Activated naive CD8-positive, alpha-beta T cell treated with anti-CD3 and anti-CD28 coated beads, Interleukin-2, amount 50 U/mL, for 24 hours (primary cell): ENCODE data around the gene ZNF57.
"Not testable (repeated sequence)": the region's sequence is repeated elsewhere in the genome, so short reads cannot be mapped to it uniquely, and the experiment has no call there.

Experiments used
- ATAC-seq: fragments of 150-1000 bp; cut with Tn5 transposase; one replicate; pipeline ENCODE4 v1.10.0; 2021
- DNase-seq: peaks from one replicate; pipeline ENCODE4 v3.0.0; 2021
- H3K27ac Mint-ChIP-seq: one replicate; pipeline ENCODE4 v1.8.0; 2021; ENCODE audit warnings: mild to moderate bottlenecking, mixed read lengths
- H3K27me3 Mint-ChIP-seq: one replicate; pipeline ENCODE4 v1.8.0; 2021; ENCODE audit warnings: mixed read lengths
- H3K36me3 Mint-ChIP-seq: one replicate; pipeline ENCODE4 v1.8.0; 2021; ENCODE audit warnings: low read depth, mixed read lengths
- H3K4me1 Mint-ChIP-seq: one replicate; pipeline ENCODE4 v1.8.0; 2021; ENCODE audit warnings: mixed read lengths
- H3K4me3 Mint-ChIP-seq: one replicate; pipeline ENCODE4 v1.8.0; 2021; ENCODE audit warnings: mild to moderate bottlenecking, moderate library complexity, mixed read lengths
- H3K9me3 Mint-ChIP-seq: one replicate; pipeline ENCODE4 v1.8.0; 2021; ENCODE audit warnings: mixed read lengths

The ZNF57 gene

DNA sequence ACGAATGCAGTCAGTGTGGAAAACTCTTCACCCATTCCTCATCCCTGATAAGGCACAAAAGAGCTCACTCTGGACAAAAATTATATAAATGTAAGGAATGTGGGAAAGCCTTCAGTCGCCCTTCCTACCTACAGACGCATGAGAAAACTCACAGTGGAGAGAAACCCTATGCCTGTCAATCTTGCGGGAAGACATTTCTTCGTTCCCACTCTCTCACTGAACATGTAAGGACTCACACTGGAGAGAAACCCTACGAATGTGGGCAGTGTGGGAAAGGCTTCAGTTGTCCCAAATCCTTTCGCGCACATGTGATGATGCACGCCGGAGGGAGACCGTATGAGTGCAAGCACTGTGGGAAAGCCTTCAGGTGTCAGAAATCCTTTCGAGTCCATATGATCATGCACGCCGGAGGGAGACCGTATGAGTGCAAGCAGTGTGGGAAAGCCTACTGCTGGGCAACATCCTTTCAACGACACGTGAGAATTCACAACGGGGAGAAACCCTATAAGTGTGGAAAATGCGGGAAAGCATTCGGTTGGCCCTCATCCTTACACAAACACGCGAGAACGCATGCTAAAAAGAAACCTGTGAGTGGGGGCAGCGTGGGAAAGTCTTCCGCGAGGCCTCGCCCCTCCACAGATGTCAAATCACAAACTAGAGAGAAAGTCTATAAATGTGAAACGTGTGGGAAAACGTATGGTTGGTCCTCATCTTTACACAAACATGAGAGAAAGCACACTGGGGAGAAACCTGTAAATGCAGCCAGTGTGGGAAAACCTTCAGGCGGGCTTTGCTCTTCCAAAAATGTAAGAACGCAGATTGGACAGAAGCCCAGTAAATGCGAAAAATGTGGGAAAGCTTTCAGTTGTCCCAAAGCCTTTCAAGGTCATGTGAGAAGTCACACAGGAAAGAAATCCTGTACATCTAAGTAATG lies 23.1 kb upstream of the ZNF57 start:
- no peak overlapping the region for H3K27ac Mint-ChIP-seq
- no peaks in the 10 kb centered on the region for H3K27me3 Mint-ChIP-seq
- H3K9me3 Mint-ChIP-seq: peaks cover 15% of the 10 kb centered on the region
- DNase-seq: no peak
- H3K36me3 Mint-ChIP-seq: peaks cover 12% of the 10 kb centered on the region
- H3K4me3 Mint-ChIP-seq: no peak overlapping the region
- no peaks in the 10 kb centered on the region for H3K4me1 Mint-ChIP-seq
- ATAC-seq: no peak

DNA sequence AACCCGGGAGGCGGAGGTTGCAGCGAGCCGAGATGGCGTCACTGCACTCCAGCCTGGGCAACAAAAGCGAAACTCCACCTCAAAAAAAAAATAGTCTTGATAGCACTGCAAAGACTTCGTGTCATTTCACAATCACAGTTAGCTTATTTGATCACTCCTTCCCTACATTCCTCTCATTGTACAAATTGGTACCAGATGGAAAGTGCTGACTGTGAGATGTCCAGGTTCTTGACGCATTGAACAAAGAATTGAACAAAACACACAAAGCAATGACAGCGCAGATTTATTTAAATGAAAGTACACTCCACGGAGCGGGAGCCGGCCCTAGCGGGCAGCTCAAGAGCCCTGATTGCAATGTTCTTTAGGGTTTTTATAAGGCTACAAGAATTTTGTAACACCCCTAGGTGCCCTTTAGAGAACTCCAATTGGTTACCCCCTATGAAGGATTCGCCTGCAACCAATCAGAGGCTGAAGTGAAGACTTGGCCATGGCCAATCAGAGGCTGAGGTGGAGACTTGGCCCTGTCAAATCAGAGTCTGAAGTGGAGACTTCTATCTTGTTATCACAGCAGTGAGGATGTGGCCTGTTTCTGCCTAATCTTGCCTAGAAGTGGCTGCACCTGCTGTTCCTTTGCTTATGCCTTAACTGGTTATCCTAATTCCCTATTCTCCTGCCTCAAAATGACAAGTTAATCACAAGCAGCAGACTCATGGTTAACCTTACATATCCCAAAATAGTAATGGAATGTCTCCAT lies 16.9 kb upstream of the ZNF57 start:
- no peak overlapping the region for H3K27ac Mint-ChIP-seq
- H3K4me3 Mint-ChIP-seq: no peak overlapping the region
- no peaks in the 10 kb centered on the region for H3K36me3 Mint-ChIP-seq
- peaks cover 6% of the 10 kb centered on the region for H3K4me1 Mint-ChIP-seq
- ATAC-seq: no peak
- no peak for DNase-seq
- H3K9me3 Mint-ChIP-seq: peaks cover 4% of the 10 kb centered on the region
- H3K27me3 Mint-ChIP-seq: no peaks in the 10 kb centered on the region

DNA sequence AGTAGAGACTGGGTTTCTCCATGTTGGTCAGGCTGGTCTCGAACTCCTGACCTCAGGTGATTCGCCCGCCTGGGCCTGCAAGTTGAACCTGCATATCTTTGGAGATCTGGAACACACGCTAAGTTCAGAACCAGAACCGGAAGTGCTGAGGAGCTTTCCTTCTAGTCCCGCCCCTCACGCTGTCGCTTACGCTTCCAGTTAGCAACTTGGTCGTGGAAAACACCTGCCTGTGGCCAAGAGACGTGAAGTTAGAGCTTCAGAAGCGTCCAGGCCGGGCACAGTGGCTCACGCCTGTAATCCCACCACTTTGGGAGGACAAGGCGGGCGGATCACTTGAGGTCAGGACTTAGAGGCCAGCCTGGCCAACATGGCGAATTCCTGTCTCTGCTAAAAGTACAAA lies 15.0 kb upstream of the ZNF57 start:
- no peak overlapping the region for H3K27ac Mint-ChIP-seq
- no peak overlapping the region for H3K4me3 Mint-ChIP-seq
- ATAC-seq: no peak

DNA sequence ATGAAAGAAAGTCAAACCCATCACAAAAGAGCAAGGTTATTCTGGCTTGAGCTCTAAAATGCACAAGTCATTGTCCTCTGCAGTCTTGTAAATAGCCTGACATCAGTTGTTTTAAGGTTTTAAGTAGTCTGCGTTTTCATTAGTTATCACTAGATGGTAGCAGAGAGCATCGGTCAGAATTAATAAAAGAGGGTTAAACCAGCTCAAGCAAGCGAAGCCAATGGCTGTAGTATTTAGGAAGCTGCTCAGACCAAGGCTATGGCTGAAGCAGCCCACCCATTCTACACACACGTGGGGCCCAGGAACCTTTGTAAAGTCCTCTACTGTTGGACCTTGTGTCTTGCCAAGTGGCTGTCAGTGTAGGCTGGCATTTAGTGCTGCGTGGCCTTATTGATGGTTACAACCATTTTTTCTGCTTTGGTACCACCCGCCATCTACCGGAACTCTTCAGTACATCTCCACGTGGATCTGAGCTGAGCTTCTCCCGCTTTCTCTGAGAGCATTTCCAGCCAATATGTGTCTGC lies 13.3 kb upstream of the ZNF57 start:
- ATAC-seq (no peak), DNase-seq (no peak)
- no peaks in the 10 kb centered on the region for H3K36me3 Mint-ChIP-seq
- no peak overlapping the region for H3K27ac Mint-ChIP-seq
- no peak overlapping the region for H3K4me3 Mint-ChIP-seq
- no peaks in the 10 kb centered on the region for H3K27me3 Mint-ChIP-seq
- peaks cover 11% of the 10 kb centered on the region for H3K4me1 Mint-ChIP-seq
- no peaks in the 10 kb centered on the region for H3K9me3 Mint-ChIP-seq

More for the DNA sequence above, 15.0 kb upstream of the ZNF57 start:
- no peak for DNase-seq
- no peaks in the 10 kb centered on the region for H3K9me3 Mint-ChIP-seq
- no peaks in the 10 kb centered on the region for H3K36me3 Mint-ChIP-seq
- H3K27me3 Mint-ChIP-seq: no peaks in the 10 kb centered on the region
- H3K4me1 Mint-ChIP-seq: peaks cover 11% of the 10 kb centered on the region

DNA sequence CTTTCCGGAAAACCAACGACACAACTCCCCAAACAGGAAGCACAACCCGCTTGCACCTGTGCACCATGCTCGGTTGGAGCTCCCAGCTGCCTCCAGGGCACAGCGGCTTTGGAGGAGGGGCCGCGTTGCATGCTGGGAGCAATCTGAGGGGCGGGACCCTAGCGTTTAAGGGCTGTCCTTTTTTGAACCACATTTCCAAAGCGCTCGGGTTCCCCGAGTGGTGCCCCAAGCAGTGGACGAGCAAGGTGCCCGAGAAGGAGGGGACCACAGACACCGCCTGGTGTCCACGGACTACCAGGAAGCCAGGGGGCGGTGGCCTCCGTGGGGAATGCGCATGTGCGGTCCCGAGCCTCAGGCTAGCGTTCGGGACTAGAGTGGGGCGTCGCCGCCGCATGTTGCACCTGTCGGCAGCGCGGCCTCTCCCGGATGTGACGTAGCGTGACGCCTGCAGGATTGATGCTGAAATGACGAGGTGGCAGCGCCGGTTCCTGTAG lies 11.9 kb upstream of the ZNF57 start:
- DNase-seq: peak; percentile 32
- Mint-ChIP-seq H3K4me1 (peaks cover 11% of the 10 kb centered on the region), H3K27me3 (no peaks in the 10 kb centered on the region), H3K36me3 (no peaks in the 10 kb centered on the region), H3K9me3 (no peaks in the 10 kb centered on the region), H3K27ac (no peak overlapping the region), H3K4me3 (peak overlapping the region; percentile 24)
- ATAC-seq: peak; percentile 54

DNA sequence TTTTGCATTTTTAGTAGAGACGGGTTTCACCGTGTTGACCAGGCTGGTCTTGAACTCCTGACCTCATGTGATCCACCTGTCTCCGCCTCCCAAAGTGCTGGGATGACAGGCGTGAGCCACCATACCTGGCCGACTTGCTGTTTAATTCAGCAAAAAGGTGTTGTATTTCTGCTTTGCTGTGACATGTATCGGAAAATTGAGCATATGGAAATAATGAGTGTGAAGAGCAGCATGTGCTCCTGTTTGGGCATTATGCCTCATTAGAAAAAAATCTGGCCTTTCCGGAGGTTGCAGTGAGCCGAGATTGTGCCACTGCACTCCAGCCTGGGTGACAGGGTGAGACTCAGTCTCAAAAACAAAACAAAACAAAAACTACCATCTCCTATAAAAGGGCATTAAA lies 10.2 kb upstream of the ZNF57 start:
- H3K4me3 Mint-ChIP-seq, H3K27ac Mint-ChIP-seq, H3K9me3 Mint-ChIP-seq, H3K27me3 Mint-ChIP-seq, H3K36me3 Mint-ChIP-seq, ATAC-seq, DNase-seq: not testable (repeated sequence)
- H3K4me1 Mint-ChIP-seq: peaks cover 11% of the 10 kb centered on the region

DNA sequence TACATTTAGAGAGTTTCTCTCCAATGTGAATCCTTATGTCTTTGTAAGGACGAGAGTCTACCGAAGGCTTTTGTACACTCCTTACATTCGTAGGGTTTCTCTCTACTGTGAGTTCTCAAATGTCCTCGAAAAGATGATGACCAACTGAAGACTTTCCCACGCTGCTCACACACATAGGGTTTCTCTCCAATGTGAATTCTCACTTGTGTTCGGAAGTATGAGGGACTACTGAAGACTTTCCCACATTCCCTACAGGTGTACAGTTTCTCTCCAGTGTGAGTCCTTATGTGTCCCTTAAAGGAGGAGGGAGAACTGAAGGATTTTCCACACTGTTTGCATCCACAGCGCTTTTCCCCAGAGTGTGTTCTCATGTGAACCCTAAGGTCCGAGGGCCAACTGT lies 4.0 kb upstream of the ZNF57 start:
- Mint-ChIP-seq H3K4me1 (peaks cover 9% of the 10 kb centered on the region), H3K36me3 (peaks cover 3% of the 10 kb centered on the region), H3K27me3 (no peaks in the 10 kb centered on the region), H3K27ac (no peak overlapping the region), H3K9me3 (peaks cover 15% of the 10 kb centered on the region), H3K4me3 (no peak overlapping the region)
- DNase-seq (no peak), ATAC-seq (no peak)

DNA sequence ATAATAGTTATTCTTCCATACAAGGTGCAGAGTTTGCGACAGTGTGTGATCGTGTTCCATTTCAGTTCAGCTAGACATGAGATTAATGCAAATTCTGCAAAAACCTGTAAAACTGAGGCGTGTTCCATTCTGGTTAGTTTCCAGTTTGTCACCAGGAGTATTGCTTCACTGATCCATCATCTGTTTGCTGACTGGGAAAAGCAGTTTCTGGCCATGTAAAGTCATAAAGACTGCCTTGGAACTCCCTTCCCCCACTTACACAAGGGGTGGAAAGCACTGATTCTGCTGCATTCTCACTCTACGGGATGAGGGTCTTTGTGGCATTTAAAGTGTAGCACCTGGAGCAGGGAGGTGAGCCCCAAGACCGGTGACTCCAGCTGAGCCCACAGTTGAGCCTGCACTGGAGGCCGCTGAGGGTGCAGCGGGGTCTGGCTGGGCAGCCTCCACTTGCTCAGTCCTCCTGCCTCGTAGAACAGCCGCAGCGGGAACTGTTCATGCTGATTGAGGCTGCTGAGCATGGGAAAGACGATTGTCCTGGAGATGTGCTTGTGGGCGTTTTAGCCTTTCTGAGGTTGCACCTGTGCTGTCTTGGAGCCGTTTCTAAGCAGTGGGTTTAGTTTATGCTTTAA lies 2.0 kb downstream of the ZNF57 start:
- no peak overlapping the region for H3K4me3 Mint-ChIP-seq
- no peak for ATAC-seq

DNA sequence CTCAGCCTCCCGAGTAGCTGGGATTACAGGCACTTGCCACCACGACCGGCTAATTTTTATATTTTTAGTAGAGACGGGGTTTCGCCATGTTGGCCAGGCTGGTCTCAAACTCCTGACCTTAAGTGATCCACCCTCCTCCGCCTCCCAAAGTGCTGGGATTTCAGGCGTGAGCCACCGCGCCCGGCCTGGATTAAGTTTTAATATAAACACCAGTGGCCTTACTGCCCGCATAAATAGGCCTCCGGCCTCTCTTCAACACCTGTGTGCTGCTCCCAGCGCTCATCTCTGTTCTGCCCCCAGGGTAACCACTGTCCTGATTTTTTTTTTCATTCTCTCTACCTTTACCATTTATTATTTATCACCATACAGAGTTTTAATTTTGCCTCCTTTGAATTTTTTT lies 2.6 kb downstream of the ZNF57 start:
- DNase-seq, H3K9me3 Mint-ChIP-seq, H3K4me3 Mint-ChIP-seq, H3K27me3 Mint-ChIP-seq, ATAC-seq, H3K36me3 Mint-ChIP-seq, H3K27ac Mint-ChIP-seq: not testable (repeated sequence)
- H3K4me1 Mint-ChIP-seq: peaks cover 23% of the 10 kb centered on the region

More for the DNA sequence above, 2.0 kb downstream of the ZNF57 start:
- Mint-ChIP-seq H3K4me1 (peaks cover 23% of the 10 kb centered on the region), H3K36me3 (peaks cover 2% of the 10 kb centered on the region), H3K27me3 (no peaks in the 10 kb centered on the region), H3K9me3 (peaks cover 3% of the 10 kb centered on the region), H3K27ac (no peak overlapping the region)
- DNase-seq: no peak

DNA sequence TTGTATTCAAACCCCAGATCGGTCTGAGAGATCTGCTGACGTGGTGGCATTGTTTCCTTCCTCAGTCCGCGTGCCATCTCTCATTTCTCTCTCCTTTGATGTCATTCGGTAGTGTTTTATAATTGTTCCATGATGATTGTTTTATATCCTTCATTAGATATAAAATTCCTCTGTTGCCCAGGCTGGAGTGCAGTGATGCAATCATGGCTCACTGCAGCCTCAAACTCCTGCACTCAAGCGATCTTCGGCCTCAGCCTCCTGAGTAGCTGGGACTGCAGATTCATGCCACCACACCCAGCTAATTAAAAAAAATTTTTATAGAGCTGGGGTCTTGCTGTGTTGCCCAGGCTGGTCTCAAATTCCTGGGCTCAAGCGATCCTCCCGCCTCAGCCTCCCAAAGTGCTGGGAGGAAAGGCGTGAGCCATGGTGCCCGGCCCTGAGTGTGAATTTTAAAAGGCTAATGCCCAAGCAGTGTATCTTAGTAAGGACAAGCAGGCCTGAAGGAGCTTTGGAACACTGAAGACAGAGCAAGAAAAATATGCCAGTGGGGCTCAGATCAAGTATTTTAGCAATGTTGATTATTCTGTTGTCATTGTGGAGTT lies 5.3 kb downstream of the ZNF57 start:
- H3K27ac Mint-ChIP-seq: no peak overlapping the region
- no peaks in the 10 kb centered on the region for H3K27me3 Mint-ChIP-seq
- peaks cover 4% of the 10 kb centered on the region for H3K9me3 Mint-ChIP-seq
- H3K36me3 Mint-ChIP-seq: peaks cover 10% of the 10 kb centered on the region
- DNase-seq (no peak), ATAC-seq (no peak)
- no peak overlapping the region for H3K4me3 Mint-ChIP-seq
- H3K4me1 Mint-ChIP-seq: peaks cover 26% of the 10 kb centered on the region

DNA sequence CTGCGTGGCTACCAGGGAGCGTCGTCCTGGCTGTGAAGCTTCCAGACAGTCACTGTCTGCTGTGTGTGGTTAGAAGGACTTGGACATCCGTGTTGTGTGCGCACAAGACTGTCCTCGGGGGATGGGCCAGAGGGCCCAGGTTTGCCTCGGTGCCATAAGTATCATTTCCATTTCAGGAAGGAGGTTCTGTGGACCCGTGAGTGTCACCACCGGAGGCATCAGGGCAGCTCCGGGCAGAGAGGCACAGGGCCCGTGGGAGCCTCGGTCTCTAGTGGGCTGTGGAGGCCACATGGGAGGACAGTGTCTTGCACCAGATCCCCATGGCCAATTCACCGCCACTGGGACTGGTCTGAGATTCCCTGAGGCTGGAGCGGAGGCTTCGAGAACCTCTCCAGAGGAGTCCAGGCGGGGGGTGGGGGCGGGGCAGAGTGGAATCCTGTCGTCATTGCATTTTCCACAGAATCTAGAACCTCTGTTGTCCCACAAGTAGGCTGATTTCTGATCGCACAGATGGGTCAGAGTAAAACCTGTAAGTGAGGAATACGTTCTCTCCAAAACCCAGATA lies 6.0 kb downstream of the ZNF57 start:
- ATAC-seq (no peak), DNase-seq (no peak)
- Mint-ChIP-seq H3K27me3 (no peaks in the 10 kb centered on the region), H3K36me3 (peaks cover 13% of the 10 kb centered on the region), H3K9me3 (peaks cover 4% of the 10 kb centered on the region), H3K27ac (no peak overlapping the region), H3K4me1 (peaks cover 27% of the 10 kb centered on the region), H3K4me3 (no peak overlapping the region)

DNA sequence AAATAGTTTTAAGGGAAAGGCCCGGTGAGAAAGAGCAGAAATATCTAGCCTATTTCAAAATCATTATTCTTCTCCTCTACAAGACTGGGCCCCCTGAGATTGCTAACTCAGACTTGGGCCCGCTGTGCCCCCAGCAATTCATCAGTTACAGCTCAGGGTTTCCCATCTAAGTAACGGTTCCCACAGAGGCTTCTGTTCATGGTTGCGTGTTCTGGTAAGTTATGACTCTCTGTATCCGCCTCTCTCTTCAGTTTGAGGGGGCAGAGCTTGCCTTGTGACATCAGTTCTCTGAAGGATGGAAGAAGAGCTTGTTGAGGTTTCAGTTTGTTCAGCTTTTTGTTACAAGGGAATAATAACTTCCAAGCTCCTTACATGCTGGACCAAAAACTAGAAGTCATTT lies 11.6 kb downstream of the ZNF57 start:
- peak; percentile 79 for ATAC-seq
- Mint-ChIP-seq H3K27ac (no peak overlapping the region), H3K36me3 (peaks cover 48% of the 10 kb centered on the region), H3K4me3 (peak overlapping the region; percentile 7), H3K27me3 (no peaks in the 10 kb centered on the region), H3K9me3 (peaks cover 11% of the 10 kb centered on the region), H3K4me1 (peaks cover 29% of the 10 kb centered on the region)
- DNase-seq: no peak

DNA sequence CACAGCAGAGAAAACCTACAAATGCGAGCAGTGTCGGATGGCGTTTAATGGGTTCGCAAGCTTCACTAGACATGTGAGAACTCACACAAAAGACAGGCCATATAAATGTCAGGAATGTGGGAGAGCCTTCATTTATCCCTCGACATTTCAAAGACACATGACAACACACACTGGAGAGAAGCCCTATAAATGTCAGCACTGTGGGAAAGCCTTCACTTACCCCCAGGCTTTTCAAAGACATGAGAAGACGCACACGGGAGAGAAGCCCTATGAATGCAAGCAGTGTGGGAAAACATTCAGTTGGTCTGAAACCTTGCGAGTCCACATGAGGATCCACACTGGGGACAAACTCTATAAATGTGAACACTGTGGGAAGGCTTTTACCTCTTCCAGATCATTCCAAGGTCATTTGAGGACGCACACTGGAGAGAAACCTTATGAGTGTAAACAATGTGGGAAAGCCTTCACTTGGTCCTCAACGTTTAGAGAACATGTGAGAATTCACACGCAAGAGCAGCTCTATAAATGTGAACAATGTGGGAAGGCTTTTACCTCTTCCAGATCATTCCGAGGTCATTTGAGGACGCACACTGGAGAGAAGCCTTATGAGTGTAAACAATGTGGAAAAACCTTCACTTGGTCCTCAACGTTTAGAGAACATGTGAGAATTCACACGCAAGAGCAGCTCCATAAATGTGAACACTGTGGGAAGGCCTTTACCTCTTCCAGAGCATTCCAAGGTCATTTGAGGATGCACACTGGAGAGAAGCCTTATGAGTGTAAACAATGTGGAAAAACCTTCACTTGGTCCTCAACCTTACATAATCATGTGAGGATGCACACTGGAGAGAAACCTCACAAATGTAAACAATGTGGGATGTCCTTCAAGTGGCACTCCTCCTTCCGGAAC lies 16.8 kb downstream of the ZNF57 start:
- Mint-ChIP-seq H3K27ac (no peak overlapping the region), H3K4me3 (no peak overlapping the region), H3K4me1 (peaks cover 8% of the 10 kb centered on the region), H3K27me3 (no peaks in the 10 kb centered on the region), H3K36me3 (peaks cover 50% of the 10 kb centered on the region), H3K9me3 (peaks cover 15% of the 10 kb centered on the region)
- no peak for DNase-seq
- ATAC-seq: no peak
